Endothelial cell of umbilical vein (primary cell): ENCODE data around the gene GALNT13. TPM values are rescaled to one million over a fixed set of nuclear protein-coding genes. Genes with fewer than 3 reads are reported as not detected.
"Not testable (repeated sequence)": the region's sequence is repeated elsewhere in the genome, so short reads cannot be mapped to it uniquely, and the experiment has no call there.

Experiments
- BruUV-seq: library from RNA; stranded (reverse); fragments of 400-500 nt; replicated peaks from 2 replicates; lab custom pipeline; 2021; lab: Mats Ljungman, UMichigan
- CTCF ChIA-PET: fragments of 300-600, 350-600 bp; sonication (Branson Sonifier 250); formaldehyde crosslinking; loops from one replicate; lab custom pipeline; 2021; ENCODE audit warnings: antibody characterized with exemption, inconsistent platforms; lab: Charles Lee
- POLR2A ChIA-PET: fragments of 300-600, 350-600 bp; sonication (Branson Sonifier 250); formaldehyde crosslinking; loops from one replicate; lab custom pipeline; 2021; ENCODE audit warnings: antibody characterized with exemption, inconsistent platforms; lab: Charles Lee
- DNase-seq: peaks from one replicate; pipeline ENCODE4 v3.0.0-alpha.2; 2011; ENCODE audit warnings: low read depth, low spot score
- FAIRE-seq: peaks from 2 replicates; lab custom pipeline; 2011; peaks lifted over from hg19 to GRCh38; lab: Jason Lieb, UNC
- H2AFZ ChIP-seq: 2 replicates; pipeline ENCODE4 v1.6.0; 2012; ENCODE audit warnings: low read depth, low read length, control low read depth, inconsistent platforms
- H3K27ac ChIP-seq: 2 replicates; pipeline ENCODE4 v1.5.1; 2011; ENCODE audit warnings: low read depth, mild to moderate bottlenecking, control low read depth, low read length, moderate library complexity; ENCODE audit not compliant: insufficient read depth
- H3K27me3 ChIP-seq, 2 experiments: 2 replicates each; pipeline versions ENCODE4 v1.6.0 to v1.6.1; 2011; ENCODE audit warnings: low read length in 2 of 2, mixed read lengths in 1 of 2; ENCODE audit not compliant: control insufficient read depth in 2 of 2, insufficient read depth in 2 of 2
- H3K36me3 ChIP-seq, 2 experiments: 2 replicates in 1 of 2; 3 replicates in 1 of 2; pipeline ENCODE4 v1.5.1; 2011; ENCODE audit warnings: low read length in 2 of 2, mild to moderate bottlenecking in 1 of 2, moderate library complexity in 1 of 2; ENCODE audit not compliant: control insufficient read depth in 2 of 2, insufficient read depth in 2 of 2; ENCODE audit errors: extremely low read depth in 1 of 2
- H3K4me1 ChIP-seq: 3 replicates; pipeline ENCODE4 v1.5.1; 2011; ENCODE audit warnings: mild to moderate bottlenecking, low read length; ENCODE audit not compliant: control insufficient read depth, insufficient read depth; ENCODE audit errors: extremely low read depth
- H3K4me2 ChIP-seq: 2 replicates; pipeline ENCODE4 v1.6.1; 2011; ENCODE audit warnings: low read length, control low read depth, mixed read lengths; ENCODE audit not compliant: insufficient read depth
- H3K4me3 ChIP-seq, 3 experiments: fragments of 200-600 bp in 1 of 3; sonication (generic), shearing (Covaris generic) in 1 of 3; replicated peaks in 1 of 3; 2 replicates each; pipeline ENCODE4 v1.5.1; 2011 to 2016; ENCODE audit warnings: control low read depth in 3 of 3, low read length in 3 of 3, mild to moderate bottlenecking in 2 of 3, inconsistent platforms in 1 of 3, low read depth in 1 of 3, moderate library complexity in 1 of 3; ENCODE audit not compliant: insufficient read depth in 1 of 3
- H3K79me2 ChIP-seq: 2 replicates; pipeline ENCODE4 v1.6.0; 2012; ENCODE audit warnings: low read length, inconsistent platforms; ENCODE audit not compliant: control insufficient read depth, insufficient read depth
- H3K9ac ChIP-seq: replicated peaks from 2 replicates; pipeline ENCODE3; 2011; ENCODE audit warnings: low read length, control low read depth; ENCODE audit not compliant: insufficient read depth; ENCODE audit errors: extremely low read depth
- H3K9me1 ChIP-seq: replicated peaks from 3 replicates; pipeline ENCODE4 v1.6.0; 2011; ENCODE audit warnings: mild to moderate bottlenecking, low read length; ENCODE audit not compliant: control insufficient read depth, insufficient read depth; ENCODE audit errors: extremely low read depth
- H3K9me3 ChIP-seq: replicated peaks from 2 replicates; pipeline ENCODE4 v1.5.1; 2012; ENCODE audit warnings: low read length, inconsistent platforms; ENCODE audit not compliant: control insufficient read depth, insufficient read depth
- H4K20me1 ChIP-seq: replicated peaks from 2 replicates; pipeline ENCODE3; 2011; ENCODE audit warnings: mild to moderate bottlenecking, low read length; ENCODE audit not compliant: control insufficient read depth, insufficient read depth; ENCODE audit errors: extremely low read depth
- EZH2 ChIP-seq: IDR thresholded peaks from 2 replicates; pipeline ENCODE4 v1.6.1; 2012; ENCODE audit warnings: borderline replicate concordance, low read depth, mild to moderate bottlenecking, moderate library complexity, low read length, inconsistent platforms; ENCODE audit not compliant: severe bottlenecking
- FOS ChIP-seq: IDR thresholded peaks from 2 replicates; pipeline ENCODE4 v1.6.1; 2011; ENCODE audit warnings: mild to moderate bottlenecking, low read length, moderate library complexity, borderline replicate concordance; ENCODE audit not compliant: insufficient read depth
- GATA2 ChIP-seq: IDR thresholded peaks from 2 replicates; pipeline ENCODE4 v1.7.0; 2011; ENCODE audit warnings: low read depth, mild to moderate bottlenecking, moderate library complexity, mixed read lengths, low read length; ENCODE audit not compliant: insufficient read length, insufficient read depth
- JUN ChIP-seq: IDR thresholded peaks from 2 replicates; pipeline ENCODE4 v1.6.1; 2011; ENCODE audit warnings: borderline replicate concordance, low read depth; ENCODE audit not compliant: insufficient read length, insufficient read depth
- MYC ChIP-seq: IDR thresholded peaks from one replicate; pipeline ENCODE4 v1.6.1; 2011; ENCODE audit warnings: mild to moderate bottlenecking, low read depth, low read length
- POLR2A ChIP-seq: IDR thresholded peaks from 2 replicates; pipeline ENCODE4 v1.6.1; 2012; ENCODE audit warnings: low read depth, mild to moderate bottlenecking, control low read depth, low read length
- POLR2AphosphoS5 ChIP-seq: IDR thresholded peaks from 2 replicates; pipeline ENCODE4 v1.6.1; 2012; ENCODE audit warnings: low read depth, mild to moderate bottlenecking, control low read depth, low read length, moderate library complexity; ENCODE audit not compliant: insufficient read depth
- dilution Hi-C: fragments of 300-500 bp; cut with MboI; formaldehyde crosslinking; loops from one replicate; pipeline ENCODE4 v1.15.0; 2019; ENCODE audit warnings: low sequenced_read_pairs; ENCODE audit not compliant: extremely low pct_ligation_motif_present
- intact Hi-C: fragments of 100-400 bp; cut with micrococcal nuclease; formaldehyde crosslinking; loops from one replicate; pipeline ENCODE4 v1.10.0; 2022
- polyA plus RNA-seq, 4 experiments: library from polyadenylated mRNA; depleted of rRNA in 3 of 4; stranded (reverse) in 3 of 4; unstranded in 1 of 4; fragments of >200 nt; gene quantifications; 2 replicates each; pipeline versions ENCODE4 v1.2.1 to v1.2.3, GENCODE V29; 2011 to 2012; ENCODE audit warnings: missing spikeins in 1 of 4
- total RNA-seq: library from RNA; stranded (reverse); gene quantifications from 2 replicates; pipeline ENCODE4 v1.2.3, GENCODE V29; 2021
- TF ChIP-seq, protein P1 (sequence below): IDR thresholded peaks from 2 replicates; pipeline ENCODE4 v1.6.1; 2011; ENCODE audit not compliant: insufficient read depth, insufficient read length
- TF ChIP-seq, protein P2 (sequence below), 2 donors: IDR thresholded peaks; 1 replicate in 1 of 2; 2 replicates in 1 of 2; pipeline ENCODE4 v1.5.1; 2011; ENCODE audit warnings: low read length in 2 of 2, mild to moderate bottlenecking in 2 of 2, moderate library complexity in 2 of 2, control low read depth in 1 of 2, inconsistent platforms in 1 of 2, low read depth in 1 of 2; ENCODE audit not compliant: insufficient read depth in 1 of 2; ENCODE audit errors: extremely low read depth in 1 of 2

The GALNT13 gene
- total and polyA plus RNA-seq, 2 donors (not counting 3 experiments of a cell fraction or from before 2014, with no cell fraction given): 0.06 TPM; not detected in 1

GRCh38 chr2:154470376-154470775, 598.7 kb downstream of the GALNT13 start:
- dilution Hi-C loops (no loop called here), intact Hi-C loops (no loop called here)
- Histone ChIP-seq H2AFZ (no peak overlapping the region), H3K9me1 (no peaks in the 10 kb centered on the region), H3K4me1 (no peaks in the 10 kb centered on the region), H3K27me3 (no peaks in the 10 kb centered on the region), H3K9me3 (no peaks in the 10 kb centered on the region), H3K4me3 (no peak overlapping the region), H3K79me2 (no peaks in the 10 kb centered on the region), H3K27ac (no peak overlapping the region), H4K20me1 (no peaks in the 10 kb centered on the region), H3K36me3 (no peaks in the 10 kb centered on the region), H3K9ac (no peak overlapping the region), H3K4me2 (no peak overlapping the region)
- FAIRE-seq (no peak), DNase-seq (no peak)
- ChIA-PET CTCF (no interaction called here), POLR2A (no interaction called here)
- no peak for TF ChIP-seq GATA2
- TF ChIP-seq, protein P1, sequence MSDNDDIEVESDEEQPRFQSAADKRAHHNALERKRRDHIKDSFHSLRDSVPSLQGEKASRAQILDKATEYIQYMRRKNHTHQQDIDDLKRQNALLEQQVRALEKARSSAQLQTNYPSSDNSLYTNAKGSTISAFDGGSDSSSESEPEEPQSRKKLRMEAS: no peak
- TF ChIP-seq, protein P2, sequence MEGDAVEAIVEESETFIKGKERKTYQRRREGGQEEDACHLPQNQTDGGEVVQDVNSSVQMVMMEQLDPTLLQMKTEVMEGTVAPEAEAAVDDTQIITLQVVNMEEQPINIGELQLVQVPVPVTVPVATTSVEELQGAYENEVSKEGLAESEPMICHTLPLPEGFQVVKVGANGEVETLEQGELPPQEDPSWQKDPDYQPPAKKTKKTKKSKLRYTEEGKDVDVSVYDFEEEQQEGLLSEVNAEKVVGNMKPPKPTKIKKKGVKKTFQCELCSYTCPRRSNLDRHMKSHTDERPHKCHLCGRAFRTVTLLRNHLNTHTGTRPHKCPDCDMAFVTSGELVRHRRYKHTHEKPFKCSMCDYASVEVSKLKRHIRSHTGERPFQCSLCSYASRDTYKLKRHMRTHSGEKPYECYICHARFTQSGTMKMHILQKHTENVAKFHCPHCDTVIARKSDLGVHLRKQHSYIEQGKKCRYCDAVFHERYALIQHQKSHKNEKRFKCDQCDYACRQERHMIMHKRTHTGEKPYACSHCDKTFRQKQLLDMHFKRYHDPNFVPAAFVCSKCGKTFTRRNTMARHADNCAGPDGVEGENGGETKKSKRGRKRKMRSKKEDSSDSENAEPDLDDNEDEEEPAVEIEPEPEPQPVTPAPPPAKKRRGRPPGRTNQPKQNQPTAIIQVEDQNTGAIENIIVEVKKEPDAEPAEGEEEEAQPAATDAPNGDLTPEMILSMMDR (IDR thresholded peaks at IDR 0.05; ENCODE audit: extremely low read depth in 1 of 2, insufficient read depth in 1 of 2, low read depth in 1 of 2, low read length in 2 of 2): no peak
- TF ChIP-seq POLR2A: no peak
- TF ChIP-seq MYC: no peak
- no peak for TF ChIP-seq EZH2
- no peak for TF ChIP-seq FOS
- TF ChIP-seq POLR2AphosphoS5: no peak
- TF ChIP-seq JUN: no peak
- no TSS peak for BruUV-seq

DNA sequence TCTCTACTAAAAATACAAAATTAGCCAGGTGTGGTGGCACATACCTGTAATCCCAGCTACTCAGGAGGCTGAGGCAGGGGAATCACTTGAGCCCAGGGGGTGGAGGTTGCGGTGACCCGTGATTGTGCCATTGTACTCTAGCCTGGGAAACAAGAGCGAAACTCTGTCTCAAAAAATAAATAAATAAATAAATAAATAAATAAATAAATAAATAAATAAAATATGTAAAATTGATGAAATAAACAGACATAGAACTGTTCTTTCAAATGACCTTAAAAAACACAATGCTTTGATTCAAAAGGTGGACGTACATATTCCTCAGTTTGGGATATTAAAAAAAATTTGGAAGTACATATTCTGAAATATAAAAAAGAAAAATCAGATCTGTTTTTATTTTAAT, 599.8 kb downstream of the GALNT13 start:
- H3K4me2 ChIP-seq, POLR2A ChIA-PET: not testable (repeated sequence)

More for the DNA sequence above, 599.8 kb downstream of the GALNT13 start:
- H3K4me1 ChIP-seq, BruUV-seq, intact Hi-C loops, H3K79me2 ChIP-seq, FAIRE-seq, H2AFZ ChIP-seq, H3K27me3 ChIP-seq, H4K20me1 ChIP-seq, H3K36me3 ChIP-seq, dilution Hi-C loops, H3K9me1 ChIP-seq, DNase-seq, H3K9ac ChIP-seq, H3K9me3 ChIP-seq, H3K27ac ChIP-seq, CTCF ChIA-PET, H3K4me3 ChIP-seq: not testable (repeated sequence)
